Neural progenitor cell (in vitro differentiated cells): Measurements from ENCODE around the gene ZIC5.

ENCODE experiments used
- EZH2 ChIP-seq: fragments of 200-600 bp; sonication (generic); IDR thresholded peaks from 2 replicates; pipeline ENCODE4 v1.6.1; 2017; ENCODE audit warnings: antibody characterized with exemption, mild to moderate bottlenecking, moderate library complexity
- EZH2phosphoT487 ChIP-seq: fragments of 200-600 bp; sonication (generic); IDR thresholded peaks from 2 replicates; pipeline ENCODE4 v1.6.1; 2017; ENCODE audit warnings: antibody characterized with exemption
- TF ChIP-seq, protein P1 (sequence below): fragments of 200-600 bp; sonication (generic); IDR thresholded peaks from 2 replicates; pipeline ENCODE4 v1.5.1; 2017; ENCODE audit warnings: antibody characterized with exemption, mild to moderate bottlenecking

DNA sequence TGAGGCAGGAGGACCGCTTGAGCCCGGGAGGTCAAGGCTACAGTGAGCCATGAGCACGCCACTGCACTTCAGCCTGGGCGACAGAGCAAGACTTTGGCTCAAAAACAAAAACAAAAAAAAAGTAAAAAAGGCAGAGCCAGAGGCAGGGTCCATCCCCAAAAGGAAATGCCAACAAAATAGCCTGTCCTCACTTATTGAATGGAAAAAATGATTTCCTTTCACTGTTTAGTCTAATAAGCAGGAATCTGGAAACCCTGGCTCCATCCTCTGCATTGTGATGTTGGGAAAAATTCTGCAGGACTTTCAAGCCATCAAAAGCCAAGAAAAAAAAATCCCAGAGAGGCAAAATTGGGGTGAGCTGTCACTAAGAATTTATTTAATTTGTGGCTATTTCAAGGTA is 23.2 kb downstream of the ZIC5 start:
- TF ChIP-seq, protein P1, sequence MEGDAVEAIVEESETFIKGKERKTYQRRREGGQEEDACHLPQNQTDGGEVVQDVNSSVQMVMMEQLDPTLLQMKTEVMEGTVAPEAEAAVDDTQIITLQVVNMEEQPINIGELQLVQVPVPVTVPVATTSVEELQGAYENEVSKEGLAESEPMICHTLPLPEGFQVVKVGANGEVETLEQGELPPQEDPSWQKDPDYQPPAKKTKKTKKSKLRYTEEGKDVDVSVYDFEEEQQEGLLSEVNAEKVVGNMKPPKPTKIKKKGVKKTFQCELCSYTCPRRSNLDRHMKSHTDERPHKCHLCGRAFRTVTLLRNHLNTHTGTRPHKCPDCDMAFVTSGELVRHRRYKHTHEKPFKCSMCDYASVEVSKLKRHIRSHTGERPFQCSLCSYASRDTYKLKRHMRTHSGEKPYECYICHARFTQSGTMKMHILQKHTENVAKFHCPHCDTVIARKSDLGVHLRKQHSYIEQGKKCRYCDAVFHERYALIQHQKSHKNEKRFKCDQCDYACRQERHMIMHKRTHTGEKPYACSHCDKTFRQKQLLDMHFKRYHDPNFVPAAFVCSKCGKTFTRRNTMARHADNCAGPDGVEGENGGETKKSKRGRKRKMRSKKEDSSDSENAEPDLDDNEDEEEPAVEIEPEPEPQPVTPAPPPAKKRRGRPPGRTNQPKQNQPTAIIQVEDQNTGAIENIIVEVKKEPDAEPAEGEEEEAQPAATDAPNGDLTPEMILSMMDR = no peak
- TF ChIP-seq EZH2 = no peak
- TF ChIP-seq EZH2phosphoT487 = no peak
